Endothelial cell of umbilical vein (primary cell): ENCODE measurements around the gene ALDH2. TPM values are rescaled to one million over a fixed set of nuclear protein-coding genes. Genes with fewer than 3 reads are reported as not detected.

Experiments used
- BruUV-seq: library from RNA; stranded (reverse); fragments of 400-500 nt; replicated peaks from 2 replicates; lab custom pipeline; 2021; lab: Mats Ljungman, UMichigan
- CTCF ChIA-PET: fragments of 300-600, 350-600 bp; sonication (Branson Sonifier 250); formaldehyde crosslinking; loops from one replicate; lab custom pipeline; 2021; ENCODE audit warnings: antibody characterized with exemption, inconsistent platforms; lab: Charles Lee
- POLR2A ChIA-PET: fragments of 300-600, 350-600 bp; sonication (Branson Sonifier 250); formaldehyde crosslinking; loops from one replicate; lab custom pipeline; 2021; ENCODE audit warnings: antibody characterized with exemption, inconsistent platforms; lab: Charles Lee
- DNase-seq: peaks from one replicate; pipeline ENCODE4 v3.0.0-alpha.2; 2011; ENCODE audit warnings: low read depth, low spot score
- FAIRE-seq: peaks from 2 replicates; lab custom pipeline; 2011; peaks lifted over from hg19 to GRCh38; lab: Jason Lieb, UNC
- H2AFZ ChIP-seq: 2 replicates; pipeline ENCODE4 v1.6.0; 2012; ENCODE audit warnings: low read depth, low read length, control low read depth, inconsistent platforms
- H3K27ac ChIP-seq: 2 replicates; pipeline ENCODE4 v1.5.1; 2011; ENCODE audit warnings: low read depth, mild to moderate bottlenecking, control low read depth, low read length, moderate library complexity; ENCODE audit not compliant: insufficient read depth
- H3K27me3 ChIP-seq, 2 experiments: 2 replicates each; pipeline versions ENCODE4 v1.6.0 to v1.6.1; 2011; ENCODE audit warnings: low read length in 2 of 2, mixed read lengths in 1 of 2; ENCODE audit not compliant: control insufficient read depth in 2 of 2, insufficient read depth in 2 of 2
- H3K36me3 ChIP-seq, 2 experiments: 2 replicates in 1 of 2; 3 replicates in 1 of 2; pipeline ENCODE4 v1.5.1; 2011; ENCODE audit warnings: low read length in 2 of 2, mild to moderate bottlenecking in 1 of 2, moderate library complexity in 1 of 2; ENCODE audit not compliant: control insufficient read depth in 2 of 2, insufficient read depth in 2 of 2; ENCODE audit errors: extremely low read depth in 1 of 2
- H3K4me1 ChIP-seq: 3 replicates; pipeline ENCODE4 v1.5.1; 2011; ENCODE audit warnings: mild to moderate bottlenecking, low read length; ENCODE audit not compliant: control insufficient read depth, insufficient read depth; ENCODE audit errors: extremely low read depth
- H3K4me2 ChIP-seq: 2 replicates; pipeline ENCODE4 v1.6.1; 2011; ENCODE audit warnings: low read length, control low read depth, mixed read lengths; ENCODE audit not compliant: insufficient read depth
- H3K4me3 ChIP-seq, 3 experiments: fragments of 200-600 bp in 1 of 3; sonication (generic), shearing (Covaris generic) in 1 of 3; replicated peaks in 1 of 3; 2 replicates each; pipeline ENCODE4 v1.5.1; 2011 to 2016; ENCODE audit warnings: control low read depth in 3 of 3, low read length in 3 of 3, mild to moderate bottlenecking in 2 of 3, inconsistent platforms in 1 of 3, low read depth in 1 of 3, moderate library complexity in 1 of 3; ENCODE audit not compliant: insufficient read depth in 1 of 3
- H3K79me2 ChIP-seq: 2 replicates; pipeline ENCODE4 v1.6.0; 2012; ENCODE audit warnings: low read length, inconsistent platforms; ENCODE audit not compliant: control insufficient read depth, insufficient read depth
- H3K9ac ChIP-seq: replicated peaks from 2 replicates; pipeline ENCODE3; 2011; ENCODE audit warnings: low read length, control low read depth; ENCODE audit not compliant: insufficient read depth; ENCODE audit errors: extremely low read depth
- H3K9me1 ChIP-seq: replicated peaks from 3 replicates; pipeline ENCODE4 v1.6.0; 2011; ENCODE audit warnings: mild to moderate bottlenecking, low read length; ENCODE audit not compliant: control insufficient read depth, insufficient read depth; ENCODE audit errors: extremely low read depth
- H3K9me3 ChIP-seq: replicated peaks from 2 replicates; pipeline ENCODE4 v1.5.1; 2012; ENCODE audit warnings: low read length, inconsistent platforms; ENCODE audit not compliant: control insufficient read depth, insufficient read depth
- H4K20me1 ChIP-seq: replicated peaks from 2 replicates; pipeline ENCODE3; 2011; ENCODE audit warnings: mild to moderate bottlenecking, low read length; ENCODE audit not compliant: control insufficient read depth, insufficient read depth; ENCODE audit errors: extremely low read depth
- EZH2 ChIP-seq: IDR thresholded peaks from 2 replicates; pipeline ENCODE4 v1.6.1; 2012; ENCODE audit warnings: borderline replicate concordance, low read depth, mild to moderate bottlenecking, moderate library complexity, low read length, inconsistent platforms; ENCODE audit not compliant: severe bottlenecking
- FOS ChIP-seq: IDR thresholded peaks from 2 replicates; pipeline ENCODE4 v1.6.1; 2011; ENCODE audit warnings: mild to moderate bottlenecking, low read length, moderate library complexity, borderline replicate concordance; ENCODE audit not compliant: insufficient read depth
- GATA2 ChIP-seq: IDR thresholded peaks from 2 replicates; pipeline ENCODE4 v1.7.0; 2011; ENCODE audit warnings: low read depth, mild to moderate bottlenecking, moderate library complexity, mixed read lengths, low read length; ENCODE audit not compliant: insufficient read length, insufficient read depth
- JUN ChIP-seq: IDR thresholded peaks from 2 replicates; pipeline ENCODE4 v1.6.1; 2011; ENCODE audit warnings: borderline replicate concordance, low read depth; ENCODE audit not compliant: insufficient read length, insufficient read depth
- MYC ChIP-seq: IDR thresholded peaks from one replicate; pipeline ENCODE4 v1.6.1; 2011; ENCODE audit warnings: mild to moderate bottlenecking, low read depth, low read length
- POLR2A ChIP-seq: IDR thresholded peaks from 2 replicates; pipeline ENCODE4 v1.6.1; 2012; ENCODE audit warnings: low read depth, mild to moderate bottlenecking, control low read depth, low read length
- POLR2AphosphoS5 ChIP-seq: IDR thresholded peaks from 2 replicates; pipeline ENCODE4 v1.6.1; 2012; ENCODE audit warnings: low read depth, mild to moderate bottlenecking, control low read depth, low read length, moderate library complexity; ENCODE audit not compliant: insufficient read depth
- dilution Hi-C: fragments of 300-500 bp; cut with MboI; formaldehyde crosslinking; loops from one replicate; pipeline ENCODE4 v1.15.0; 2019; ENCODE audit warnings: low sequenced_read_pairs; ENCODE audit not compliant: extremely low pct_ligation_motif_present
- intact Hi-C: fragments of 100-400 bp; cut with micrococcal nuclease; formaldehyde crosslinking; loops from one replicate; pipeline ENCODE4 v1.10.0; 2022
- microRNA-seq: library from miRNA; unstranded; fragments of <30 nt; microRNA quantifications from one replicate; pipeline ENCODE4 v1.2.0, GENCODE V29; 2021; ENCODE audit warnings: borderline number of aligned reads, borderline replicate concordance
- polyA plus RNA-seq, 4 experiments: library from polyadenylated mRNA; depleted of rRNA in 3 of 4; stranded (reverse) in 3 of 4; unstranded in 1 of 4; fragments of >200 nt; gene quantifications; 2 replicates each; pipeline versions ENCODE4 v1.2.1 to v1.2.3, GENCODE V29; 2011 to 2012; ENCODE audit warnings: missing spikeins in 1 of 4
- small RNA-seq: library from RNA; depleted of rRNA; stranded (forward); fragments of <200 nt; gene quantifications from one replicate; pipeline ENCODE3, GENCODE V24; 2012; ENCODE audit warnings: low replicate concordance, low read depth; ENCODE audit not compliant: insufficient read depth, insufficient read length
- total RNA-seq: library from RNA; stranded (reverse); gene quantifications from 2 replicates; pipeline ENCODE4 v1.2.3, GENCODE V29; 2021
- TF ChIP-seq, protein P1 (sequence below), 2 donors: IDR thresholded peaks; 1 replicate in 1 of 2; 2 replicates in 1 of 2; pipeline ENCODE4 v1.5.1; 2011; ENCODE audit warnings: low read length in 2 of 2, mild to moderate bottlenecking in 2 of 2, moderate library complexity in 2 of 2, control low read depth in 1 of 2, inconsistent platforms in 1 of 2, low read depth in 1 of 2; ENCODE audit not compliant: insufficient read depth in 1 of 2; ENCODE audit errors: extremely low read depth in 1 of 2
- TF ChIP-seq, protein P2 (sequence below): IDR thresholded peaks from 2 replicates; pipeline ENCODE4 v1.6.1; 2011; ENCODE audit not compliant: insufficient read depth, insufficient read length

ALDH2 gene
- total and polyA plus RNA-seq, 2 donors (not counting 3 experiments of a cell fraction or from before 2014, with no cell fraction given), result 69.5 to 86.5 TPM

DNA sequence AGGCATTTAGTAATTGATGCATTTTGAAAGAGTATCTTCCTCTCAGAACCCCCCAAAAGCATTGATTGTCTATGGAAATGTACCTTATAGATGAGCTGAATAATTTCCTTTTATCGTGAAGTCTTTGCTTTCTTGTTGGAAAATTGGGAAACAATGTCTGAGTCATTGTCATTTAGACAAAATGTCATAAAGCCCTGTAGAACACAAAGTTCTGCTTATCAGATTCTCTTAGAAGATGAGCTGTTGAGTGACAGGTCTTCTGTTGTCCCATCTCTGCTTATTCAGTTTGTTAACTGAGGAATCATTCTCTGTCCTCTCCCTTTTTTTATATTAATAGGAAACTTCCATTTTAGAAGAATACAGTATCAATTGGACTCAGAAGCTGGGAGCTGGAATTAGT, 98.2 kb downstream of the ALDH2 start:
- intact Hi-C loops, result no loop called here
- ChIA-PET CTCF (no interaction called here), POLR2A (no interaction called here)
- Histone ChIP-seq H4K20me1 (no peaks in the 10 kb centered on the region), H3K4me2 (no peak overlapping the region), H3K9me3 (no peaks in the 10 kb centered on the region), H3K79me2 (peaks cover 38% of the 10 kb centered on the region), H3K27ac (no peak overlapping the region), H3K36me3 (peaks cover 11 to 16% of the 10 kb centered on the region in 2 experiments), H3K4me1 (no peaks in the 10 kb centered on the region), H3K9me1 (peaks cover 2% of the 10 kb centered on the region), H2AFZ (no peak overlapping the region), H3K9ac (no peak overlapping the region), H3K27me3 (no peaks in the 10 kb centered on the region), H3K4me3 (no peak overlapping the region)
- FAIRE-seq, result no peak
- TF ChIP-seq POLR2A, result no peak
- no peak for TF ChIP-seq FOS
- no peak for TF ChIP-seq MYC
- no peak for TF ChIP-seq EZH2
- TF ChIP-seq POLR2AphosphoS5, result no peak
- no peak for TF ChIP-seq JUN
- TF ChIP-seq, protein P1, sequence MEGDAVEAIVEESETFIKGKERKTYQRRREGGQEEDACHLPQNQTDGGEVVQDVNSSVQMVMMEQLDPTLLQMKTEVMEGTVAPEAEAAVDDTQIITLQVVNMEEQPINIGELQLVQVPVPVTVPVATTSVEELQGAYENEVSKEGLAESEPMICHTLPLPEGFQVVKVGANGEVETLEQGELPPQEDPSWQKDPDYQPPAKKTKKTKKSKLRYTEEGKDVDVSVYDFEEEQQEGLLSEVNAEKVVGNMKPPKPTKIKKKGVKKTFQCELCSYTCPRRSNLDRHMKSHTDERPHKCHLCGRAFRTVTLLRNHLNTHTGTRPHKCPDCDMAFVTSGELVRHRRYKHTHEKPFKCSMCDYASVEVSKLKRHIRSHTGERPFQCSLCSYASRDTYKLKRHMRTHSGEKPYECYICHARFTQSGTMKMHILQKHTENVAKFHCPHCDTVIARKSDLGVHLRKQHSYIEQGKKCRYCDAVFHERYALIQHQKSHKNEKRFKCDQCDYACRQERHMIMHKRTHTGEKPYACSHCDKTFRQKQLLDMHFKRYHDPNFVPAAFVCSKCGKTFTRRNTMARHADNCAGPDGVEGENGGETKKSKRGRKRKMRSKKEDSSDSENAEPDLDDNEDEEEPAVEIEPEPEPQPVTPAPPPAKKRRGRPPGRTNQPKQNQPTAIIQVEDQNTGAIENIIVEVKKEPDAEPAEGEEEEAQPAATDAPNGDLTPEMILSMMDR (IDR thresholded peaks at IDR 0.05; ENCODE audit: extremely low read depth in 1 of 2, insufficient read depth in 1 of 2, low read depth in 1 of 2, low read length in 2 of 2), result no peak
- TF ChIP-seq GATA2, result no peak
- TF ChIP-seq, protein P2, sequence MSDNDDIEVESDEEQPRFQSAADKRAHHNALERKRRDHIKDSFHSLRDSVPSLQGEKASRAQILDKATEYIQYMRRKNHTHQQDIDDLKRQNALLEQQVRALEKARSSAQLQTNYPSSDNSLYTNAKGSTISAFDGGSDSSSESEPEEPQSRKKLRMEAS, result no peak
- DNase-seq, result no peak
- dilution Hi-C loops, result no loop called here
- BruUV-seq, result no TSS peak

Small RNAs within 50 kb of the gene (microRNA-seq; reads per million reads assigned to microRNA genes)
- gene MIR6761, result not detected

Small RNAs within 50 kb of the gene (small RNA-seq; reads per million reads assigned to genes)
- not detected for gene MIR6761

Other genes starting within 250 kb of the ALDH2 start
- gene ATXN2, start 167.6 kb upstream of the ALDH2 start, total RNA-seq, result 83.4 and 86.7 TPM in 2 replicates
- 55.6 and 58.9 TPM in 2 replicates for gene ATXN2, start 167.6 kb upstream of the ALDH2 start, polyA plus RNA-seq
- gene BRAP, start 81.0 kb upstream of the ALDH2 start, total RNA-seq, result 16.5 and 18.6 TPM in 2 replicates
- 11.4 and 14.4 TPM in 2 replicates for gene BRAP, start 81.0 kb upstream of the ALDH2 start, polyA plus RNA-seq
- gene ACAD10, start 80.9 kb upstream of the ALDH2 start, total RNA-seq, result 14.9 and 16.3 TPM in 2 replicates
- gene ACAD10, start 80.9 kb upstream of the ALDH2 start, polyA plus RNA-seq, result 11.6 and 15.2 TPM in 2 replicates
- 46.4 and 47.1 TPM in 2 replicates for gene MAPKAPK5, start 75.3 kb downstream of the ALDH2 start, total RNA-seq
- 19.2 and 22.8 TPM in 2 replicates for gene MAPKAPK5, start 75.3 kb downstream of the ALDH2 start, polyA plus RNA-seq
- 1.6 TPM in 2 replicates for gene TMEM116, start 246.2 kb downstream of the ALDH2 start, total RNA-seq
- 2.9 and 3.9 TPM in 2 replicates for gene TMEM116, start 246.2 kb downstream of the ALDH2 start, polyA plus RNA-seq
- 108 and 116 TPM in 2 replicates for gene ERP29, start 246.5 kb downstream of the ALDH2 start, total RNA-seq
- gene ERP29, start 246.5 kb downstream of the ALDH2 start, polyA plus RNA-seq, result 56.1 and 77.1 TPM in 2 replicates